Thyroid gland (tissue), 4 donors: Measurements from ENCODE around the gene KCNJ9.

ENCODE experiments used
- POLR2A ChIP-seq, 2 donors: fragments of 450-650 bp; IDR thresholded peaks; one replicate each; pipeline ENCODE4 v1.6.1; 2017; ENCODE audit warnings: antibody characterized with exemption in 2 of 2, mild to moderate bottlenecking in 2 of 2, moderate library complexity in 1 of 2
- TF ChIP-seq, protein P1 (sequence below), 6 experiments: fragments of 200-600 bp in 3 of 6; fragments of 450-650 bp in 3 of 6; sonication (generic) in 3 of 6; IDR thresholded peaks; one replicate each; pipeline ENCODE4 v1.5.1; 2016 to 2019; ENCODE audit warnings: antibody characterized with exemption in 6 of 6, mild to moderate bottlenecking in 2 of 6, inconsistent platforms in 1 of 6, moderate library complexity in 1 of 6

GRCh38 chr1:160056648-160057169 is 24.6 kb upstream of the KCNJ9 start:
- TF ChIP-seq POLR2A (IDR thresholded peaks at IDR 0.05) = no peak
- TF ChIP-seq, protein P1, sequence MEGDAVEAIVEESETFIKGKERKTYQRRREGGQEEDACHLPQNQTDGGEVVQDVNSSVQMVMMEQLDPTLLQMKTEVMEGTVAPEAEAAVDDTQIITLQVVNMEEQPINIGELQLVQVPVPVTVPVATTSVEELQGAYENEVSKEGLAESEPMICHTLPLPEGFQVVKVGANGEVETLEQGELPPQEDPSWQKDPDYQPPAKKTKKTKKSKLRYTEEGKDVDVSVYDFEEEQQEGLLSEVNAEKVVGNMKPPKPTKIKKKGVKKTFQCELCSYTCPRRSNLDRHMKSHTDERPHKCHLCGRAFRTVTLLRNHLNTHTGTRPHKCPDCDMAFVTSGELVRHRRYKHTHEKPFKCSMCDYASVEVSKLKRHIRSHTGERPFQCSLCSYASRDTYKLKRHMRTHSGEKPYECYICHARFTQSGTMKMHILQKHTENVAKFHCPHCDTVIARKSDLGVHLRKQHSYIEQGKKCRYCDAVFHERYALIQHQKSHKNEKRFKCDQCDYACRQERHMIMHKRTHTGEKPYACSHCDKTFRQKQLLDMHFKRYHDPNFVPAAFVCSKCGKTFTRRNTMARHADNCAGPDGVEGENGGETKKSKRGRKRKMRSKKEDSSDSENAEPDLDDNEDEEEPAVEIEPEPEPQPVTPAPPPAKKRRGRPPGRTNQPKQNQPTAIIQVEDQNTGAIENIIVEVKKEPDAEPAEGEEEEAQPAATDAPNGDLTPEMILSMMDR (IDR thresholded peaks at IDR 0.05) = no peak
